Stimulated activated CD4-positive, alpha-beta T cell treated with anti-CD3 and anti-CD28 coated beads, Interleukin-12 subunit alpha, Interleukin-12 subunit beta, amount 100 ng/mL, for 4 hours (primary cell): ENCODE results near the gene MRFAP1.
"Not testable (repeated sequence)": the region's sequence is repeated elsewhere in the genome, so short reads cannot be mapped to it uniquely, and the experiment has no call there.

Source experiments
- DNase-seq: peaks from one replicate; pipeline ENCODE4 v3.0.0-alpha.2; 2020

Gene MRFAP1

DNA sequence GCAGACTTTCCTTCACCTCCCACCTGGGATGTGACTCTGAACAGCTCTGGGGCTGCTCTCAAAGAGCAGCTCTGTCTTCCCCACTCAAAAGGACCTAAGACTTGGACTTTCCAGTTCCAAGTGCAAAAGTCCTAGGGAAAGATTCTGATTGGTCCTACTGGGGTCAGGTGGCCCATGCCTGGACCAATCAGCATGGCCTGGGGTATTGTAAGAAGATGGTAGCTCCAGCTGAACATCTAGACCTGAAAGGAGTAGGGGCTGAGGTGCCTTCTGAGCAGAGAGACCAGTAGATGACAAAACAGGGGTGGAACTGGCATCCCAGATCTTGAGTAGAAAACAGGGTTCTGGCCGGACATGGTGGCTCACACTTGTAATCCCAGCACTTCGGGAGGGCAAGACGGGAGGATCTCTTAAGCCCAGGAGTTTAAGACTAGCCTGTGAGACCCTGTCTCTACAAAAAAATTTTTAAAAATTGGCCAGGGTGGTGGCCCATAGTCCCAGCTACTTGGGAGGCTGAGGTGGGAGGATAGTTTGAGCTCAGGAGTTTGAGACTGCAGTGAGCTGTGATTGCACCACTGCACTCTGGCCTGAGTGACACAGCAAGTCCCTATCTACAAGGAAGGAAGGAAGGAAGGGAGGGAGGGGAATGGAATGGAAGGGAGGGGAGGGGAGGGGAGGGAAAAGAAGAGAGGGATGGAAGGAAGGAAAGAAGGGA is 27.4 kb upstream of the MRFAP1 start:
- DNase-seq = no peak

GRCh38 chr4:6613676-6614651 is 26.5 kb upstream of the MRFAP1 start:
- DNase-seq = no peak

GRCh38 chr4:6614701-6615230 is 25.7 kb upstream of the MRFAP1 start:
- no peak for DNase-seq

DNA sequence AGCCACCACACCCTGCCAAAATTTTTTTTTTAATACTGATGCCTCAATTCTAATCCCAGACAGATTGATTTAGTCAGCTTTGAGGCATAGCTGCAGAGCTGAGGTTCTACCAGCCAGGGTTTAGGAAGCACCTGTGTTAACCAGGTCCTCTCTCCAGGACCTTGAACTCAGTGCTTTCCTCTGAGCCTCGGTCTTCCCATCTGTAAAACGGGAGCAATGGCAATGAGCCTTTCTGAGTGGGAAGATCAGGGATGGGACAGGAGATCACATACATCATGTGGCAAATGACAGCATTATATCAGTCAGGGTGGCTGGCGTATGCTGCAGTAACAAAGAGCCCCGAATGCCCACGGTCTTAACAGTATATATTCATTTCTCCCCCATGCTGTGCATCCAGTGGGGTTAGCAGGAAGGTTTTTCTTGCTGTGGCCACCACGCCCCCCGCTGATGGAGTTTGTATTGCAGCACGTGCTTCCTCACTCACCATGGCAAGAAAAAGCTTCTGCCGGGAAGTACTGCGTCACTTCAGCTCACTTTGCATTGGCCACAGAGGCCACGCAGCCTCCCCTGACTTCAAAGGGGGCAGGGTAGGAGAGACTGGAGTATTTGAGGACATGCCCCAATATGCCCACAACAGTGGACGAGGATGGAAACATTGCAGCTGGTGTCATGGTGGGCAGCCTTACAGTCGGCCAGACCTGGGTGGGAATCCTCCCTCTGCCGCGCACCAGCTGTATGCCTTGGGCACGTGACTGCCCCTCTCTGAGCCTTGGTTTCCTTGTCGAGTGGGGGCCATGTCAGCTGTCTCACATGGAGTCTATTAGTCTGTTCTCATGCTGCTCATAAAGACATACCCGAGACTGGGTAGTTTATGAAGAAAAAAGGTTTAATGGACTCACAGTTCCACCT is 24.1 kb upstream of the MRFAP1 start:
- no peak for DNase-seq

GRCh38 chr4:6617246-6617645 is 23.2 kb upstream of the MRFAP1 start:
- no peak for DNase-seq

- no peak for DNase-seq
Observed at GRCh38 chr4:6618386-6619115, 21.9 kb upstream of the MRFAP1 start.

DNA sequence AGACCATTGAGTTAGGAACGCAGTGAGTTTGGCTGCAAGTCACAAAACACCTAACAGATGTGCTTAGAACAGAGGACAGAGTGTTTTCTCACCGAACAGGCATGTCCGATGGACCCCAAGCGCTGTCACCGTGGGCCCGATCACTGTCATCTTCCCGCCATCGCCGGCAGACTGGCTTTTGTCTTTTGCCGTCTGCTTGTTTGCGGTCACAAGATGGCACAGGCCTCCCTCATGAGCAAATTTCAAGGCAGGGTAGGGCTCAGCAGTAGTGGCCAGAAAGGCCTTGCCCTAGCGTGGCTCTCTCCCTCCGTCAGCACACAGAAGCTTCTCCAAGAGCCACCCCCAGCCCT is 21.4 kb upstream of the MRFAP1 start:
- DNase-seq = no peak

DNA sequence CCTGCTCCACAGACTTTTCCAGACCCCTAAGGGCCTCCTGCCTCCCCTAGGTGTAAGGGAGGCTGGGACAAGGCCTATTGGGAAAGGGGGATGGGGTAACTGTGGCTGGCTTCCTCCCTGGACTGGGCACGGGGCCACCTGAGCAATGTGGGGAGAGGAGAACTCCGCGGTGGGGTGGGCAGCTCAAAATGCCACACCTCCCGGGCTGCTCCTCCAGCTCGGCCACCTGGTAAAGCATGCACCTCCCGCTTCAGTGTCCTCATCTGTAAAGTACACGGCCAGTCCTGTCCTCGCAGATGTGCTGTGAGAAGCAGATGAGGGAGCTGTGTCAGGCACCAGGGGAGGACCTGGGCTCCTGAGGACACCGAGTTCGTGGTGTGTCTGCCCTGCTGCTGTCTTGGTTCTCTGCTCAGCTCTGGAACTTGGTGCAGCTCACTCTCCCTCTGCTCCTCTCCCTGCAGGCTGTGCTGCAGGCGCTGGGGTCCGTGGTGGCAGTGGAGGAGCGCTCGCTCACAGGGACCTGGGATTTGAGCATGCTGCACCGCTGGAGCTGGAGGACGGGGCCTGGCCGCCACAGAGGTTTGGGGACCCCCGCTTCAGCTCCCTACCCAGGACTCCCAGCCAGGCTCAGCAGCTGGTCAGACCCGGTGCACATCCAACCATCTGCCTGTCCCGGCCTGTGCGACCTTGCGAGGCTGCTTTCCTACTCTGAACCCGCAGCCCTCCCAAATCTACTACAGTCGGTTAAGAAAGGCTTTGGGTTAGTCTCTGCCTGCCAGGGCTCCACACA is 20.8 kb upstream of the MRFAP1 start:
- DNase-seq = no peak

DNA sequence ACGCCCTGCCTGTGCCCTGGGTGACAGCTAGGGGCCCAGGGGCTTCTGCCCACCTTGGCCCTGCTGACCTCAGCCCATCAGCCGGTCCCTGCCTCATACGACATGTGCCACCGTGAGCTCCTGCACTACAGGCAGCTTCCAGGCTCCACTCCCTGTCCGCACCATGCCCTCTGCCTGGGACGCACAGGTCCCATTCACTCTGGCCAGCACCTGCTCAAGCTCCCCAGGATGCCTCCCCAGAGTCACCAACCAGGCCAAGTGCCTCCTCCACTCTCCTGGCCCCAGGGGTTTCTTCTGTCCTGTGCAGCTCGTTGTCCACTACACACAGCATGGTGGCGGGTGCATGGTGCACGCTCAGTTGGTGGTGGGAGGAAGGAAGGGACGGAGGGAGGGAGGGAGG is 20.2 kb upstream of the MRFAP1 start:
- DNase-seq = no peak

- DNase-seq = no peak
Observed at GRCh38 chr4:6620891-6621555, 19.5 kb upstream of the MRFAP1 start.

DNA sequence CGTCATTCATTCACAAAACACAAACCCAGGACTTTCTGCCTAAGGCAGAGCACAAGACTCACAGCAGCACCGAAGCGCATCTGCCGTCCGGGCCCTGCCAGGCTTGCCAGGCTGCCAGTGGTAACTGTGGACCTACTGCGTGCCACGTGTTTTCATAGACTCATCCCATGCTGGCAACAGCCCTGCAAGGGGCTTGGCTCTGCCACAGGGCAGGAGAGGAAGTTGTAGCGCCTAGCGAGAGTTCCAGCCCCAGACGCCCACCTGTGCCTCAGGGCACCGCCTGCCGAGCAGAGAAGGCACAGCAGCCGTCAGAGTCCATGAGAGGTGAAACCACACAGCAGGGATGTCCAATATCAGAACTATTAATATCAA is 18.9 kb upstream of the MRFAP1 start:
- DNase-seq = no peak

GRCh38 chr4:6622744-6623143 is 17.7 kb upstream of the MRFAP1 start:
- no peak for DNase-seq

DNA sequence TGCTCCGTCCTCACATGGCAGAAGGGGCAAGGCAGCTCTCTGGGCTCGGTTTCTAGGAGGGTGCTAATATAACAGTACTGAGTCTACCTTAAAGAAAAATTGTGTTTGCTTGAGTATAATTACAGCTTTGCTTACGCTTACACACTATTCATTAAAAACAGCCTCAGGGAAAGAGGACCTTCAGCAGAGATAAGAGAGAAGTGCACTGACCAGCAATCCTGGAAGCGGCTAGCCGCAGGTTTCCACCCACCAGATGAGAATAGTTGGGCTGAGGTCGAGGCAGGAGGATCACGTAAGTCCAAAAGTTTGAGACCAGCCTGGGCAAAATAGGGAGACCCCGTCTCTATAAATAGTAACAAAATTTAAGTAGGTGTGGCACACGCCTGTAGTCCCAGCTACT is 15.2 kb upstream of the MRFAP1 start:
- DNase-seq = no peak

- DNase-seq = no peak
Observed at GRCh38 chr4:6626066-6626465, 14.4 kb upstream of the MRFAP1 start.

DNA sequence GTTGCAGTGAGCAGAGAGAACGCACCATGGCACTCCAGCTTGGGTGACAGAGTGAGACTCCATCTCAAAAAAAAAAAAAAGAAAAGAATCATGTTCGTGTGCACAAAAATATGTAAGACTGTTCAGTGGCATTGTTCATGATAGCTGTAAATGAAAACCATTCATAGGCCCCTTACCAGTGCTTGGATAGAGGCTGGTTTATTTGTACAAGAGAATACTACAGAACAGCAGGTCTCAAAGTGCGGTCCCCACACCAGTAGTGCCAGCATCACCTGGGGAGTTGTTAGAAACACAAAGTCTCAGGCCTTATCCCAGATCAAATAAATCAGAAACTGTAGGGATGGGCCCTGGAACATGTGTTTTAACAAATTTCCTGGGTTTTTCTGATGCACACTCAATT is 12.7 kb upstream of the MRFAP1 start:
- no peak for DNase-seq

DNA sequence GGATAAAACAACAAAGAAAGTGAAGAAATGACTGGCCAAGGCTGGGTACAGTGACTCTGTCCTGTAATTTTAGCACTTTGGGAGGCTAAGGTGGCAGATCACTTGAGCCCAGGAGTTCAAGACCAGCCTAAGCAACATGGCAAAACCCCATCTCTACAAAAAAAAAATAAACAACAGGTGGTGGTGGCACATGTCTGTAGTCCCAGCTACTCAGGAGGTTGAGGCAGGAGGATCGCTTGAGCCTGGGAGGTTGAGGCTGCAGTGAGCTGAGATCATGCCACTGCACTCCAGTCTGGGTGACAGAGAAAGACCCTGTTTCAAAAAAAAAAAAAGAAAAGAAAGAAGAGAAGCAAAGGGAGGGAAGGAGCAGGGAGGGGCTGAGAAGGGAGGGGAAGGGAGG is 12.0 kb upstream of the MRFAP1 start:
- not testable (repeated sequence) for DNase-seq

- no peak for DNase-seq
Observed at GRCh38 chr4:6632125-6632524, 8.4 kb upstream of the MRFAP1 start.

DNA sequence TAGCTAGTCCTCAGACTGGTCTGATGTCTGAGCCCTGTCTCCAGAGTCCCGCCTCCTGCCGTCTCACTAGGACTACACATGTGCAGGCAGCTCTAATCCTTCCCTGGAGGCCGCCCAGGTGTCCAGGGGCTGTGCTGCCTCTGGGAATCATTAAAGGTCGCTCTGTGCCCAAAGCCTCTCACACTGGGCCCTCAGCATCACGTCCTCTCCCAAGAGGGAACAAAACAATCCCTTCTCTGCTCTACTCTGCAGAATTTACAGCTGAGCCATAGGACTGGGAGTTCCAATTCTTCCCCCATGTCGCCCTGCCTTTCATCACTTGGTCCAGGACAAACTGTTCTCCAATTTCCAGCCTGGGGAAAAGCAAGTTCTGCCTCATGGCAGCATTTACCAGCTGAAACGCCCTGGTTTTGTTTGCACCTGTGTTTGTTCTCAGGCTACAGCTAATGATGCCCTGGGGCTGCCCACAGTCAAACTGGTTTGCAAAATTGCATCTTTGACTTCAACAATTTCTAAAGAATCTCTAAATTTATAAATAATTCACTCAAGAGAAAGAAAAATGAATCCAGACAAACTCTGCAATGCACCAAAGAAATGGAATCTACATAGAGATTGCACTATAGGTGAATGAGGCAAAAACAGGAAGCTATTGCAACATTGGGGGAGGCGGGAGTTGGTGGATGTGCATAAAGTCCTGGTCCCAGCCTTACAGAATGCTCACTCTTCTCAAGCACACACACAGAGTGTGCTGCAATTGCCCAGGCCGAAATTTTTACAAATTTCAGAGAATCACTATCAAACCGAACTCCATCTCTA is 7.2 kb upstream of the MRFAP1 start:
- DNase-seq = no peak

- no peak for DNase-seq
Observed at GRCh38 chr4:6634746-6635145, 5.7 kb upstream of the MRFAP1 start.

GRCh38 chr4:6639137-6639680 is 1.3 kb upstream of the MRFAP1 start:
- DNase-seq = no peak
